Stimulated activated CD8-positive, alpha-beta memory T cell treated with anti-CD3 and anti-CD28 coated beads, Interleukin-15, amount 100 ng/mL, for 48 hours (primary cell): ENCODE results near the gene NNMT.

ENCODE experiments used
- DNase-seq, 2 donors: peaks; one replicate each; pipeline ENCODE4 v3.0.0-alpha.2; 2020; ENCODE audit warnings: low read depth in 2 of 2

NNMT gene

GRCh38 chr11:114263513-114264170 is 32.6 kb upstream of the NNMT start:
- no peak for DNase-seq

GRCh38 chr11:114264381-114264780 is 31.8 kb upstream of the NNMT start:
- DNase-seq, result no peak

DNA sequence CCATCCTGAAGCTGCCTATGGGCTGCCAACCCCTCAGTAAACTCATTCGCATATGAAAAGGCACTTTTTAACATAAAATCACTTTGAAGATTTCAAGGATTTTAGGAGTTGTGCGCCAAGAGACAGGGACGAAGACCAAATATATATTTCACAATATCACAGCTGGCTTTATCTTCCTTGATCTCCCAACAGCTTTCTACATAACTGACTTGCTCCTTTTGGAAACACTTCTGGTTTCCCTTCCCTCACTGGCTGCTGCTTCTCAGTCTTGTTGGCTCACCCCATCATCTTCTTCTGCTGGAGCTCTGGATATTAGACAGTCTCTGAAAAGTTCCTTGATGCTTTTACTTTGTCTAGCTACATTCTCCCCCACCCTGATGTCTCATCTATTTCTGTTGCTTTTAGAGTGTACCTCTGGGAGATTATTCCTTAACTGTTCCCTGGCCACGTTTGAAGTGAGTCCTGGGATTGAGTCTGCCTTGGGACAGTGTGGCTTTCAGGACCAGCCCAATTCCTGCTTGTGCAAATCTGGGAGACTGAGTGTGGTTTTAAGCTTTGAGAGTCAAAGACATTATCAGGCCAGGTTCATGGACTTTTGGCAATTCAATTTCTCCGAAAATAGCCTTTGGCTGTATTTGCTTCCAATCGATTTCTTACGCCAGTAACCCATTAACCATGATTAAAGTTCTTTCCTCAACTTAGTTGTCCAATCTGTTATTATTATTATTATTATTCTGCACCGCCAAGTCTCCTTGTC is 30.9 kb upstream of the NNMT start:
- no peak for DNase-seq

DNA sequence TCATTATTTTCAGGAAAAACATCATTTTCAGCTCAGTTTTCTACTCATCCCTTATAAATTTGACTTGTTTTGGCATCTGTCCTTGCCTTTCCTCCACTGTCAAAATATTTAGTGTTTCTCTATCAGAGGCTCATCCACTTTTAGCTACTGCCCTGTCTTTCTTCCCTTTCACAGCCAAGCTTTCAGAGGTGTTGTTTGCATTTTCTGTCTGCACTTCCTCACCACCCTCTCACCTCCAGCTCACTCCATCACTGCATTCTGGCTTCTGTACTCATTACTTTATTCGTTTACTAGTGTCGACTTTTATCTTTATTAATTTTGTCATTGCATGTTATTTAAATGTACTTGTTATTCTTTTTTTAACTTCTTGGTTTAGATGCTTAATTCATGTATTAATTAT is 26.7 kb upstream of the NNMT start:
- no peak for DNase-seq

- no peak for DNase-seq
Observed at GRCh38 chr11:114270531-114271270, 25.5 kb upstream of the NNMT start.

DNA sequence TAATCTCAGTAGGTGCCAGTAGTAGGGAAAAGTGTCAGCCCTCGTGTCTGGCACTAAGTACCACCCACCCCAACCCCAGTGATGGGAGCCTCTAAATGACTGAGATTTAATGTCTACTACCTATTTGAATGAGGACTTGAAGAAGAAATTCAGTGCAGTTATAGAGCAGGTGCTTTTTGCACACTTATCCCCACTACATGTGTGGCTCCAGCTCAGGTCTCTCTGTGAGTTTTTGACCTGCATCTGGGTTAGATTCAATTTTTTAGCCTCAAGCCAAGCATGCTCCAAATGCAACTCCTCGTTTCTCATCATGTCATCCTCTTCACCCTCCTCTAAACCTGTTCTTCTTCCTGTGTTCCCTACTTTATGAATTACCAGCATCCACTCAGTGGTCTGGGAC is 24.9 kb upstream of the NNMT start:
- no peak for DNase-seq

- no peak for DNase-seq
Observed at GRCh38 chr11:114272311-114272710, 23.9 kb upstream of the NNMT start.

GRCh38 chr11:114273071-114273470 is 23.1 kb upstream of the NNMT start:
- no peak for DNase-seq

GRCh38 chr11:114273890-114274635 is 22.1 kb upstream of the NNMT start:
- DNase-seq, result no peak

GRCh38 chr11:114274637-114275036 is 21.6 kb upstream of the NNMT start:
- no peak for DNase-seq

GRCh38 chr11:114275280-114275679 is 20.9 kb upstream of the NNMT start:
- DNase-seq, result no peak

DNA sequence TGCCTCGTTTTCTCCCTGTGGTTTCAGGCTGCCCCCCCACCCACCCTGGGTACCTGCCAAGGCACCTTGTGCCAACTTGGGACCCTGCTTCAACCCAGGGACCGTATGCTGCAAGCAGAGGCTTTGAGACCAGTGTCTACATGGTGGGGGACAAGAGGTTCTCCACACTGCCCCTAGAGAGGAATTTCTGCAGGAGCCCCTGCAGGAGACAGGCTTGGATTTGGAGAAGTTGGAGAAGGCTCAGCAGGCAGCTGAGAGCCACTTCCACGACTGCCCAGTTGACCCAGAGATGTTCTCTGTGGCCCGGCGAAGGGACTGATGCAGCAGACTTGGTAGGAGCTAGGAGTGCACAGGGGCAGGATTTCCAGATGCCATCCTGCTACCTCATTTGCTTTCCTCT is 20.1 kb upstream of the NNMT start:
- no peak for DNase-seq

DNA sequence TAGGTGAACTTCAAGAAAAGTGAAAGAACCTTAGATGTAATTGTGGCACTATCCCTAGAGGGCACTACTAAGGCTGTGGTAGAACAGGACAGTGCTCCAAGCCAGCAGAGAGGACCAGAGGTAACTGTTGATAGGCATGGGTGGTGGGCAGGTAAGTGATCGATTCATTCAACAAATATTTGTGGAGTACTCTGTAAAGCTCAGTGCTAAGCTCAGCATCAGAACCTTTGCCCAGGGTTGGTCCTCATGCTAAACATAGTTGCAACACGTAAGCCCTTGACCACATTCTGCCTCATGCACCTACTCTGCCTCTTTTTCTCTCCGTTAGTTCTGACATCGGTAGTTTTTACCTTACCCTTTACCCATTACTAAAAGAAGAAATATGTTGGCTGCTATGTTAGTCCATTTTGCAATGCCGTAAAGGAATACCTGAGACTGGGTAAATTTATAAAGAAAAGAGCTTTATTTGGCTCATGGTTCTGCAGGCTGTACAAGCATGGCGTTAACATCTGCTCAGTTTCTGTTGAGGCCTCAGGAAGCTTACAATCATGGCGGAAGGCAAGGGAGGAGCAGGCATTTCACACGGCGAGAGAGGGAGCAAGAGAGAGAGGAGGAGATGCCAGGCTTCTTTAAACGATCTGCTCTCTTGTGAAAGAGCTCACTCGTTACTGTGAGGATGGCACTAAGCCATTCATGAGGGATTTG is 18.4 kb upstream of the NNMT start:
- DNase-seq, result no peak

DNA sequence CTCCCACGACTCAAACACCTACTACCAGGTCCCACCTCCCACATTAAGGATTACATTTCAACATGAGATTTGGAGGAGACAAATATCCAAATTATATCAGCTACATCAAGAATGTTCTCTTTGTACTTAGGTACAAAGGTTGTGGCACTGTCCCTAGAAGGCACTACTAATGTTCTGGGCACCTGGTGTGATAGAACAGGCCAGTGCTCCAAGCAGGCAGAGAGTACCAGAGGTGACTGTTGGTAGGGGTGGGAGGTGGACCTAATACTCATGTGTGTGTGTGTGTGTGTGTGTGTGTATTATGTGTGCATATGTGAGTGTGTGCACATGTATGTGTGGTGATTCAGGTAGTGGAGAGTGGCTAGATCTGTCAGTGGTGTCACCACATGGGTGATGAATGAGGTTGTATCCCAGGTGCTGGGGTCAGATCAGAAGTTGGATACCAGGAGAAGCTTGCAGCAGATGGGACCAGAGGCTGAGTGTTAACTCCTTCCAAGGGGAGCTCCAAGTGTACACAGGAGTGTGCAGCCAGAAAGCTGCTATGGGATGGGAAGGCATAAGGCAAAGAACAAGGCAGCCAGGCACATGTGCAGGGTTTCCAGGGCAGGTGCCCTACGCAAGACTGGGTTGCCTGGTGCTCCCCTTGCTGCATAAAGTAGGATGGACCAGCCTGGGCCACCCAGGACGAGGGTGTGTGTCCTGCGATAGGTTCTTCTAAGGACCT is 17.7 kb upstream of the NNMT start:
- DNase-seq, result no peak

GRCh38 chr11:114279792-114280546 is 16.2 kb upstream of the NNMT start:
- no peak for DNase-seq

GRCh38 chr11:114280696-114281095 is 15.5 kb upstream of the NNMT start:
- no peak for DNase-seq

- DNase-seq, result no peak
Observed at GRCh38 chr11:114281388-114281956, 14.7 kb upstream of the NNMT start.

GRCh38 chr11:114282488-114282887 is 13.7 kb upstream of the NNMT start:
- DNase-seq, result no peak

- DNase-seq, result no peak
Observed at GRCh38 chr11:114283422-114283821, 12.8 kb upstream of the NNMT start.

GRCh38 chr11:114284021-114284420 is 12.2 kb upstream of the NNMT start:
- no peak for DNase-seq
